GM19463 (cell line): ENCODE measurements around the gene PGM5.

ENCODE experiments used
- ATAC-seq: cut with Tn5 transposase; IDR thresholded peaks from one replicate; pipeline ENCODE4 v1.9.1; 2021; ENCODE audit warnings: mild to moderate bottlenecking, moderate library complexity; ENCODE audit not compliant: unreplicated experiment

Gene PGM5

DNA sequence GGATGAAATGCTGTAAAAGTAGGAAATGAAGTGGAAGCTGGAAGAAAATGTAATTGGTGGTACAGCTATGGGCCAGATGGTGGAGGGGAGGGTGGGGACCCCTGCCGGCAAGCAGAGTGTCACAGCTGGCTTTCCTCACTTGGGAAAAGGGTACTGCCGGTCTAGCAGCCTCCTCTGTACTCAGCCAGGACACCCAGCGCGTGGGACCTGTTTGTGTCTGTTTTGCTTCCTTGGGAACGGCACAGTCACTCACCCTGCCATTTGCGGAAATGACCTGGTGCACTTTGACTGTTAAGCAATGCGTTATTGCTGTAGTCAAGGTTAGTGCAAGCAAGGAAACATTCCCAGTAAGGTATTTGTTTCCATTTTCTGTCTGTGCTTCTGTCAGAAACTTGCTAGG lies 174.2 kb downstream of the PGM5 start:
- ATAC-seq, result no peak

DNA sequence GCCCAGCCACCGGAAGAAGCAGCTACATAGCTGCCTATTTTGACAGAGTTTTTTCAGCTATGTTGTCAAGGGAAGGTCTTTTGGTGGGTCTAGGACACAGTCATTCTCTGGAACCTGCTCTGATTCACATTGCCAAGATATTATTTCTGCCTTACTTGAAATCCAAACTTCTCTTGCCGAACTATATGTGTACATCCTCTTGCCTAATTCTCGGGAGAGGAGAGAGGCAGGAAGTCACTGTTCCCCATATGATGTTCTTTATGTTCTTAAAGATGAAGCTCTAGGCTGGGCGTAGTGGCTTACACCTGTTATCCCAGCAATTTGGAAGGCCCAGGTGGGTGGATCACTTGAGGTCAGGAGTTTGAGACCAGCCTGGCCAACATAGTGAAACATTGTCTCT lies 175.7 kb downstream of the PGM5 start:
- ATAC-seq, result no peak

DNA sequence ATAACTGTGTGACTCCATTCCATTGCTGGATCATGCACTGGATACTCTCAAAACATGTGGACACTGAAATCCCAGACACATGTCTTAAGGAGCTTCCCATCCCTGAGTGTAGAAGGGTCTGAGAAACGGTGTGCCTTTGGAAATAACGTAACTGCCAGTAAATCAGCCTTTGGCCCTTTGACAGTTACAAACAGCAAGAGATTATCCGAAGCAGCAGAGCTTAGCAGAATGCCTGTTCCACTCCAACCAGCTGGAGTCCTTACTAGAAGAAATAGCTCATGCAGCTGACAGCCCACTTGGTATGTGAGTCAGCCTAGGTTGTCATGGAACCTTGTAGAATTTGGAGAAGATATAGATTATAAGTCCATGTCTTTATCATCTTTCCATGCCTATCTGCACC lies 177.3 kb downstream of the PGM5 start:
- ATAC-seq, result no peak

DNA sequence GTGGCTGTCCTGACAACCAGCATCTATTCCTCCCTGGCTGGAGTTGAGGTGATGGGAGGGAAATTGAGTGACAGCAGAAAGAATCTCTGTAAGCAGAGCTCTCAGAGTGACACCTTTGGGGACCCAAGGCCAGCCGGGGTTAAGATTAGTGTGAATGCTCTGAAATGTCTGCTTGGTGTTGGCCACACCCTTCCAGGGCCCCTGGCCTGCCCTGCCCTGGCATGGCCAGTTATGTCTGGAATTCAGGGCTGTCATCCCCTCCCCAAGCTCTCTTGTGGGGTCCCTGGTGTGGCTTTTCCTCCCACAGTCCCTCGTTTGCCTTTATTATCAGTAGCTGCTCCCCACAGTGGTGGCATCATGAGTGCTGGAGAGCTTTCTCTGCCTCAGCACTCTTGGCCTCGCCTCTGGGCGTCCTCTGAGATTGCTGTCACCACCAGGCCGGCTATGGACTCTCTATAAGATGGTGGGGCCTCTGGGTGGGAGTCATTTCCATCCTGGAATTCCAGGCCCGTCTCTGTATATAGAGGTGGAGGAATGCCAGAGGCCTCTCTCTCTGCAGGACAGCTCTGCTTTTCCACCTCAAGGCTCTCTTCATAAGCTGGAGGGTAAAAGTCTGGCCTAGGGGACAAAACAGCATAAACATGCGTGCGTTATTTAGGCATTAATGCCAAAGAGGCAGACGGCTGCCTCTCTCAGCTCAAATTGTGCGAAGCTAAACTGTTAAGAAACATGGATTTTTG lies 180.6 kb downstream of the PGM5 start:
- no peak for ATAC-seq

DNA sequence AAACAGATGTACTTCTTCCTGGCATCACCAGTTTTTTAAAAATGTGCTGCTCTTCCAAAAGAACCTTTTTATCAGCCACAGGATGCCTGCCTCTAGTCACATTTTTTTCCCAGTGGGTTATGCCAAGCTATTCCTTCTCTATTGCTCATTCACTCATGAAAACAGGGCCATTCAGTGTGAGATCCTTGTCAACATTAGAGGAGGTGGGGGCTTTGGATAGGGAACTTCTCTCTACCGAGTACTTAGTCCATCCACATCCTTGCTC lies 181.1 kb downstream of the PGM5 start:
- no peak for ATAC-seq

DNA sequence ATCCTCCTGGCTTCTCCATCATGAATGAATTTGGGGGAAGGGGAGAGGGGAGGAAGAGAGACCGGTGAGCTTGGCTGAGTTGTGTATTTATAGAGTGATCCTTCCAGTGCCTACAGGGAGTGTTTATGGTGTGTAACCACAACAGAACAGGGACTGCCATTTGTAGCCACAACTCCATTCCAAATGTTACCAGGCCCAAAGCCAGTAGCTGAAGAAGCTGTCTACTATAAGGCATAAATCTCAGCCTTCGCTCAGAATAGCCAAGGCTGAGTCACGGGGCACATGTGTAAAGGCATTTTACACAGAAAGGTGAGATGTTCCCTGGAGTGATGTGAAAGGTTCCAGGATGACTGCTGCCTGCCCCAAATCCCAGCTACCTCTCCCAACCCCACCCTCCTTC lies 181.8 kb downstream of the PGM5 start:
- ATAC-seq, result no peak

DNA sequence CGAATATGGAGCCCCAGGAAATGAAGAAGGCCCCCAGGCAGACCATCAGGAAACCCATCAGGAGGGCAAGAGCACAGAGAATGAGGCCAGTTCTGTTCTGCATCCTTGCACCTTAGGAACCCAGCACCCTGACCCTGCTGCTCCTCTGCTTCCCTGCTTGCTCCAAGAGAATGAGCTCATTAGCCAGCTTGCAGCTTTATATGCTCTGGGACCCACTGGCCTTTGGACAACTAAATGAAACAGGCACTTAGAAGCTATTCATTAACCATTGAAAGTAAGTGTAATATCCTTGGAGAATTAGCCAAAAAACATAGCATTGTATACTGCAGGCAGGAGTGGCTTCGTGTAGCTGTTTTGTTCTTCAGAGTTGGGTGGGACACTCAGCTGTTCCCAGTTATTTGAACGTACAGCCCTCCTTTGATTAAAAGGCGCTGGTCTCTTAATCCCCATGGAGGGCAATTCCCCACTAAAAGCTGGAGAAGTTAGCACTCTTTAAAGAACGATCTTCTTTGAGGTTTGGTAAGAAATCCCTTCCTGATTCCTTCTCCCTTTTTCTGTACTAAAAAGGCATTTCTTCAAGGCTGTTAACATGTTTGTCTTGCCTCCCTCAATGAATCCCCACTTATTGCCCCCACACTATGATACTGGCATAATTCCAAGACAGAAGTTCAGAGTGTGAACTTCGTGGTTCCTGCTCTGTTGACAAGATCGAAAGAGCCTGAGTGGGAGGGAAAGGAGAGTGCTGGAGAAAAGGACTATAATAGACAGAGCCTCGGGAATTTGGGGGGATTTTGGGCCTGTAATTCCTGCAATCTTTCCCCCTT lies 184.5 kb downstream of the PGM5 start, which contains the start of gene TMEM252:
Gene TMEM252 (minus strand): TSS at position 172 of the 824 bp plus-strand sequence. CDS start 69 bp downstream, at position 103.
- no peak for ATAC-seq

DNA sequence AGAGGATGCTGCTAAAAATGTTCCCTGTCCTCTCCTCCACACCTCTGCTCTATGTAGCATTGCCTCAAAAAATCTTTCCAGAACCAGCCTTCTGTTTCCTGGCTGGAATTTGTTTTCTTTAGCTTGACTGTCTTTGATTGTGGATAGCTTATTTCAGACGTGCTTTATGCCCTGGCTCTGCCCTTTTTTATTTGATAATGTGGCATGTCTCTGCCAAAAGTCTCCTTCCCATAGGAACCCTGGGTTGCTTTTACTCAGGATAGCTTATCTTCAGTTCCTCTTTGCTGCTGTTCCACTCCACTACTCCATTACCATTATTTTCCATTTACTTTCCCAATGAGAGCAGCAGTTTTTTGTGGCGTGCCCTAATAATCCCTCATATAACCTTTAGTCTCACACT lies 185.2 kb downstream of the PGM5 start:
- ATAC-seq, result no peak

DNA sequence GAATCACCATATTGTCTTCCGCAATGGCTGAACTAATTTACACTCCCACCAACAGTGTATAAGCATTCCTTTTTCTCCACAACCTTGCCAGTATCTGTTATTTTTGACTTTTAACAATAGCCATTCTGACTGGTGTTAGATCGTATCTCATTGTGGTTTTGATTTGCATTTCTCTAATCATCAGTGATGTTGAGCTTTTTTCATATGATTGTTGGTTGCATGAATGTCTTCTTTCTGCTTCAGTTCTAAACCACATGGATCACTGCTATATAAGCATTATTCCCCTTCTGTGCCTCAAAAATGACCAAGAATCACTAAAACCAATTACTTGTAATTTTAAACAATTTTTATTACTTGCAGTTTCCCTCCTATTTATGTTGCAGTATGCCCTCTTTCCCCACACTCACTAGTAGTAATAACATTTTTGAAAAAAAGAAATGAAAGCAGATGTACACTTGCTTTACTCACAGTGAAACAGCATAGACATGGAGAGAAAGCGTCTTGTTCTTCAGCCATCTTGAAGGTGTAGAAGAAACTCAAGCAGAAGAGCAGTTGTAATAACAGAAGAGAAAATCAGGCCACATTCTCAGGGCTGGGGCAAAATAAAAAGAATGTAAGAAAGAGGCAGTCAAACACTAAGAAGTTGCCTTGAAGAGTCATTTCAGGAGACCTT lies 188.8 kb downstream of the PGM5 start:
- no peak for ATAC-seq

DNA sequence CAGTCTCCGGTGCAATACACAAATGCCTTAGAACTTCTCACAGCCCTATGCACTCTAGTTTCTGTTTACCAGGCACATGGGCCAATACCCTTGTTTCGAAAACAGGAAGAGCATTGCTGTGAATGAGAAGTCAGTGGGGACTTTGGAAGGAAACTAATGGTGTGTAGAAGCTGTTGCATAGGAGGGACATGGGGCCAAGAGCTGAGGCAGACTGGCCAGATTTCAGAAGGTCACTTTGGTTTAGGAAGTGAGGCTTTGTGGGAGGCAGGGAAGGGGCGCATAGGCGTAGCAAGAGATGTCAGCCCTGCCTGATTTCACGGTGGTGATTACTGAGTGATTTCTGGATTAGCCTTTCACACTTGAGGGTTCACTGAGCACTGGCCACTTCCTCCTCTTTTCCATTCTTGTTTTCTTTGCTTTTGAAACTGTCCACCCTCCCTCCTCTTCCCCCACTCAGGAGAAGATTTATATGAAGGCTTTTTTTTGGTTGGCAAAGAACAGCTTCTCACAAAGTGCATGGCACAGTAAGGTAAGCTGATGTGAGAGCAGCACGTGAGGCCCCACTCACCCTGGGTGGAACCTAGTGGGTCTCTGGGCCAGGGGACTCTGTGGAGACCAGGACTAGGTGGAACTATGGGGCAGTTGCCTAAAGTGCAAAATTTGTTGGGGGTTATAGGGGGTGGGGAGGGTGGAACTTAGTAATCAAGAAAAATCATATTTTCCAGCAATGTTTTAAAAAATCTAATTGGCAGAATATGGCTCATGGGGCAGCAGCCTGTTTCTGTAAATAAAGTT lies 190.4 kb downstream of the PGM5 start:
- ATAC-seq, result peak; percentile 81

DNA sequence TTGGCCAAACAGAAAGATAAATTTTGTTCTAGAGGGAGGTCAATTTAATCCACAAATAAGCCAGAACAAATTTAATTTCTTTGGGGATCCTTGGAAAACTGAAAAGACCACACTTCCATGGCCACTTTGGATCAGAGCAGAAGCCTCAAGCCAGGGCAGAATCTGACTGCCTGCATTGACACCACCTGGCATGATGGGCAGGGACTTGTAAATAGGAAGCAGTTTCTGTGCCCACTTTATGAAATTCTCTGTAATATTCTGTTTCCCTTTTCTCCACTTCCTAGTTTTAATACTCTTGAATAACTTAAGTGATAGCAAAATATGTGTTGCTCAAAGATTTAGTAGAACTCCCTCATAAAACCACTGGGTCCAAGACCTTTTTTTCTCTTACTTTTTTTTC lies 191.0 kb downstream of the PGM5 start:
- ATAC-seq, result no peak

DNA sequence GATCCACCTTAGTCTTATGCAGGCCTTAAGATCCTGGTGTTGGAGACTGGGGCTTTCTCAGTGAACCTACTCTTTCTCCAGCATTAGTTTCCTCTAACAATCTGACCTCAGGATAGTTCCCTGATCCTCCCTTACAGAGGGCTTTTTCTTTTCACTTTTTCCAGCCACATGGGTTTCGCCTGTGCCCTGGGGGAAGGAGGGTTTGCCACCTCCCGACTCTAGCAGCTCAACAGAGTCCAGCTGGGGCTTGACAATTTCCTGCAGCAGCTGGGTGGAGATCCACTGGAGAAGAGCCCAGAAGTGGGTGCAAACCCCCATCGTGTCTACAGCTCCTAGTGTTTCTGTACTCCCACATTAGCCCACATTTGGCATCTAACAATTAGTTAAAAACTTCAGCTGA lies 191.8 kb downstream of the PGM5 start:
- ATAC-seq, result no peak

DNA sequence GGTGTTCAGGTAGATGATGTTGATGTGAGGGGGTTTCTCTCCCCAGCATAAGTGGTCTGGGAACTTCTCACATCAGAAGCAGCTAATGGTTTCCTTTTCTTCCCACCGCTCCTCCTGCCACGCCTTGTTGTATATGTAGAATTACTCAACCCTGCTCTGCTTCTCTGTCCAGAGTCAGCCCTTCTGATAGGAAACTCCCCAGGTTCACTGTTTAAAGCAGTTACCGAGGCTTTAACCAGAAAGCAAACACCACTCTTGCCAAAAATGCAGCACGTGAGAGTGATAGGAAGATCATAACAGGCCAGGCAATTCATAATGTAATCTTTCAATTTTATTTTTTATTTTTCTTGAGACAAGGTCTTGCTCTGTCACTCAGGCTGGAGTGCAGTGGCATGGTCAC lies 194.8 kb downstream of the PGM5 start:
- ATAC-seq, result no peak

DNA sequence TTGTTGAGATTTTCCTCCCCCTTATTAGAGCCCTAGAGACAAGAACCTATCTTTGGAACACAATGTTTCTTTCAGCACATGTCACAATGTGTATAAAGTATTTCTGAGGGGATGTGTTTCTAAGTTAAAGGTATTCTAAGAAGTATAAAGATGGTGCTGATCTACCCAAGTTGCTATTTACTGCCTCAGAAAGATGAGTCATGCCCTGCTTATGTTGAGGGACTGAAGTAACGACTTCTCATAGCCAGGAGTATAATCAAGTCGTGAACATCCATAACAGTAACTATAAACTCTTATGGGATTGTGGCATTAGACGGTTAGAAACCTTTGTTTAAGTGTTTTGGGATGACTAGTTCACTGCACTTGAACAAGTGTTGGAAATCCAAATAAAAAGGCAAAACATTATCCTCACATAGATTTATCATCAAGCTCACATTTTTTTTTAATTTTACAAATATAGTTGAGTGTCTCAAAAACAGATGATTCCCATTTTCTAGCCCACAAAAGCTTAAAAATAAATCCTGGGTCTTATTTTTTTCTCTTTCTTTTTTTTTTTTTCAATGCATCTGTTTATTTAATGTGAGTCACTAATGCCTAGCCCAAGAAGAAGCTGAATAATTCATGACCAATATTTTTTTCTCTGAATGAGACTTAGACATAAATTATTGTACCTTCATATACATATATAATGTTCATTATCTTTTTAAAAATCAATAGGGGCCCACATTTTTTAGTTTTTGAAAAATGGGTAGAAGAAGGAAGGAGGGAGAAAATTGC lies 196.5 kb downstream of the PGM5 start:
- no peak for ATAC-seq

DNA sequence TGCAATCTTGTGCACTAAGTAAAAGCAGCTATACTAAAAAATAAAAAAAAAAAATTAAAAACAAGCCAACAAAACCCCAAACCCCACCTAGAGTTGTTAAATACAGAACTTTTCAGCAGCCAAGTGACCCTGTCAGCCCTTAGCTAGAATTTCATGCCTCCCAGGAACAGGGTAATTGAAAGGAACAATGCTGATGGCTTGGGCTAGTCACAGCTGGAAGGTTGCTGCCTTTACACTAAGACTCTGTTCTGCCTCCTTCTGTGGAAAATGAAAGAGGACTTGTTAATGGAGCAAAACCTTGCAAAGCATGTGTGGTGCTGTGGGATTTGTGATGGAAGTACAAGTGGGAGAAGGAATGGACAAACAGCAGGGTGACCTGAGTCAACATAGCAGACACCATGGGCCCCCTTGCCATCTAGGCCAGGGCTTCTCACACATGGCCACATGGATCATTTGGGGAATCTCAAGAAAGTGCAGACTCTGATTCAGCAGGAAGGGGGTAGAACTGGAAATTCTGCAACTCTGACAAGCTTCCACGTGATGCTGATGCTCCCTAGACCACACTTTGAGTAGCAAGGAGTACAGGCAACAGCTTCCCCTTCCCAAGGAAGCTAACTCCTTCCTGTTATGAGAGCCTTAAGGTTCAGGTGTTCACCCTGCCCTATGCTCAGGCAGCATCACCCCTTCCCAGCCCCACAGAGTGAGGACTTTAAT lies 199.2 kb downstream of the PGM5 start:
- no peak for ATAC-seq

DNA sequence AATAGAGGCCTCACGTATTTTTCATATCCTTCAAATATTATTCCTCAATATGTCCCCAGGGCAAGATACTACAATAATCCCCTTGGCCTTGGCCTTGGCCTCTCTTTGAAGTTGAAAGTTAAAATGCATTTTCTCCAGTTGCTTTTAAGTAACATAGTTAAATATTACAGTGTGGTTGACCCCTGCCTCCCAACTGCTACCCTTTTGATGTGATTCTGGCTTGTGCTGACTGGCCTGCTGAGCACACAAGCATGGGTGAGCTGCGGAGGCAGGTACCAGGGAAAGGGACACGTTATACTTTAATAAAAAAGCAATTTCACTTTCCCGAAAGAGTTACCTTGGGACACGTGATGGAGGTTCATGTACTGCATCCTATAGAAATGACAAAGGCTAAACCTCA lies 202.1 kb downstream of the PGM5 start:
- ATAC-seq, result no peak

DNA sequence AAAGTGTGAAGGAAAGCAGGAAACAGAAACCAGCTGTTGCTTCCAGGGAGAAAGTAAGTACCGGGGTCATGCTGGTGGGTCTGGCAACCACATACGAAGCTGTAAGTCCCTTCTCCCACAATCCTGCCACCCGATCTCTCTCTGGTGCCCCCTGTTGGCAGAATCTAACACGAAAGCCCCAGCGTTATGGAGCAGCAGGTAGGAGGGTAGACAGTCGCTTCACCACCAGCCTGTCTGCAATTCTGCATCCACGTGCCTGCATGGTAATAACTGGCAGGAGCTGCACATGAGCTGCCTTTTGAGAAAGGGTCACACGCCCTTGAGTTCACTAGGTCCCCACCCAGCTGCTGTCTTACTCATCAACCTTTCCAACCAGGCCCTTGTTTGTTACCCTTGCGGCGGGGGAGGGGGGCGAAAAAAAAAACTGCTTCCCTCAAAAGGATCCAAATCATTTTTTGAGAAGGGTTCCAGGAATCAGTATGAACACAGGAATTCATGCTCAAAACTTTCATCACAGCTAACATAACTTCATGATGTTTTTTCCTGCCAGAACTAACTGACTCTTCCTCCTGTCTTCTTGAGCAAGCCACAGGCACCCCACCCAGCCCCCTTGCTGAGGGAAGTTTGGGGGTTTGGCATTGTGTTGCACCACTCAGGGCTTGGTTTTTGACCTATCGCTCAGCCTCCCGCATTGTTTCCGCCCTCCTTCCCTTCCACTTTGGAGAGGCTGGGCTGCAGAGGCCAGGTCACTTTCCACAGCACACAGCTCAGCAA lies 203.8 kb downstream of the PGM5 start:
- peak; percentile 70 for ATAC-seq

DNA sequence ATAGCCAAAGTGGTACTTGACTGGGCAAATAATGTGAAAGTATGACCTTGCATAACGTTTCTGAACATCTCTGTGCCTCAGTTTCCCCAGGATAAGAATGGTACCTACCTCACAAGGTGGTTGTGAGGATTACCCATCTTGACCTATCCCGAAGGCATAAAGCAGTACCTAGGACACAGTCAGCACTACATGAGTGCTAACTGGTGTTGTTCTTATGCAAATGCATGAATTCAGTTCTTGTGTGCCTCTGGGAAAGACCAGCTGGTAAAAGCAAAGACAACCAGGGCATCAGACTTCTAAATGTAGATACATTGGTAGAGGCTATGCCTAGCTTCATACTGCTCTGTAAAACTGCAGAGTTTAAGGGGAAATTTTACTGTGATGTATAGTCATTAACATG lies 206.1 kb downstream of the PGM5 start:
- ATAC-seq, result no peak

DNA sequence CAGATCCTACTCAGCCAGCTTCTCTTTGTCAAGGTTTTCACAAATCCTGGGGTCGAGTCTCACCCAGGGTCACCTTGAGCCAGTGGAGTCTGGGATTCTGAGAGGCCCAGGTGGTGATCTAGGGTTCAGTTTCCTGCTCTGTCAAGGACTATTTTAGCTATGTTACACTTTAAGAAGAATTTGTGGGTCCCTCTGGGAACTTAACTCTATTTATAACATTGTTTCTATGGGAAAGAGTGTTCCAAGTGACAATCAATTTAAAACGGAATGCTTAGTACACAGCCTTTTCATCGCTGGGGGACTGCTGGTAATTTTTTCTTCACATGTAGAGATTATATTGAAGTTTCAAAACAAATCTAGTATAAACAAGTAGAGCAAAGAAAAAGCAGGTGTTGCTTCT lies 211.2 kb downstream of the PGM5 start:
- ATAC-seq, result no peak
